ENCODE measurements around the gene ATP10A.
"Not testable (repeated sequence)": the region's sequence is repeated elsewhere in the genome, so short reads cannot be mapped to it uniquely, and the experiment has no call there.

Gene ATP10A

DNA sequence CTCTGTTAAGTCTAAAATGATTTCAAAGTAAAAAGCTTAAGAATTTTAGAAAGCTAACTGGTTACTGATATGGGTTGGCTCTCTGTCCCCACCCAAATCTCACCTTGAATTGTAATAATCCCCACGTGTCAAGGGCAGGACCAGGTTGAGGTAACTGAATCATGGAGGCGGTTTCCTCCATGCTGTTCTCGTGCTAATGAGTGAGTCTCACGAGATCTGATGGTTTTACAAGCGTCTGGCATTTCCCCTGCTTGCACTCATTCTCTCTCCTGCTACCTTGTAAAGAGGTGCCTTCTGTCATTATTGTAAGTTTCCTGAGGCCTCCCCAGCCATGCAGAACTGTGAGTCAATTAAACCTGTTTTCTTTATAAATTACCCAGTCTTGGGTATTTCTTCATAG, 7.1 kb downstream of the ATP10A start:
- DNase-seq (ENCODE audit: low read depth in 2 of 2), result not testable (repeated sequence)

GRCh38 chr15:25852661-25853524, 10.2 kb downstream of the ATP10A start:
- DNase-seq (ENCODE audit: low read depth in 2 of 2), result no peak

DNA sequence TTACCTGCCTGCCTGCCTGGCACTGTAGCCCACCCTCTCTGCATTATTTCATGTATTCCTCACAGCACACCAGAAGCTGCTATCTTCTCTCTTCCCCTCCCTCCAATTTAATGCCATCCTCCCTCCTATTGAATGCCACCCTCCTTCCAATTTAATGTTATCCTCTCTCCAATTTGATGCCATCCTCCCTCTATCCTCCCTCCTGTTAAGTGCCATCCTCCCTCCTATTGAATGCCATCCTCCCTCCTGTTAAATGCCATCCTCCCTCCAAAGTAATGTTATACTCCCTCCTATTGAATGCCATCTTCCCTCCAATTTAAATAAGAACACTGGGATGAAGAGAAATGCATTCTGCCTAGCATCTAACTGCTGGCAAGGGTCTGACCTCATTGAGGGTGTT, 11.1 kb downstream of the ATP10A start:
- DNase-seq (ENCODE audit: low read depth in 2 of 2), result no peak

- DNase-seq (ENCODE audit: low read depth in 2 of 2), result peak; percentile 39 to 46
Measured at GRCh38 chr15:25850154-25851111, 12.7 kb downstream of the ATP10A start.

GRCh38 chr15:25849157-25849921, 13.8 kb downstream of the ATP10A start:
- peak; percentile 85 for DNase-seq (ENCODE audit: low read depth in 2 of 2)

DNA sequence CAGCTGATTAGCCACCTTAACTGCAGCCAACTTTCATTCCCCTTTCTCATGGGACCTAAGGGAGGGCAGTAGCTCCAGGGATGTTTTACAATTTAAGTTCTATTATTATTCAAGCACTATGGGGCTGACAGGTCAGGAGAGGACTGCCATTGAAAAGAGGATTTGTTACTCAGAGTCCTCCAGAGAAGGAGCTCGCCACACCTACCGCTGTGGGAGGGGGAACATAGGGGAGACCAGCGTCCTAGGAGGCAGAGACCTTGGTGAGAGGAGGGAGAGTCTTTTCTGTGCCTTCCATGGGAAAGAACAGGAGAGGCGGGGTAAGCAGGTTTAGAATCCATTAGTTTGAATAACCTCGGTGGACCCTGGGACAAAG, 14.4 kb downstream of the ATP10A start:
- no peak for DNase-seq (ENCODE audit: low read depth in 2 of 2)

DNA sequence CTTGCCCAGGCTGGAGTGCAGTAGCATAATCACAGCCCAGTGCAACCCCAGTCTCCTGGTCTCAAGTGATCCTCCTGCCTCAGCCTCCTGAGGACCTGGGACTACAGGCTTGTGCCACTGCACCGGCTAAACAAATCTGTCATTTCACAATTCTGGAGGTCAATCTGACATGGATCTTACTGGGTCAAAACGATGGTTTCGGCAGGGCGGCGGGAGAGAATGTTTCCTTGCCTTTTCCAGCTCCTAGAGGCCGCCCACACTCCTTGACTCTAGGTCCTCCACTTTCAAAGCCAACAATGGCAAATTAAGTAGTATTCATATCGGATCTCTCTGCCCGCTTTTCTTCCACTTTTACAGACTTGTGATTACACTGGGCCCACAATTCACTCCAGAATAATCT, 14.8 kb downstream of the ATP10A start:
- DNase-seq (ENCODE audit: low read depth in 2 of 2), result no peak

GRCh38 chr15:25847051-25847450, 16.1 kb downstream of the ATP10A start:
- no peak for DNase-seq (ENCODE audit: low read depth in 2 of 2)

GRCh38 chr15:25846377-25846776, 16.8 kb downstream of the ATP10A start:
- no peak for DNase-seq (ENCODE audit: low read depth in 2 of 2)

DNA sequence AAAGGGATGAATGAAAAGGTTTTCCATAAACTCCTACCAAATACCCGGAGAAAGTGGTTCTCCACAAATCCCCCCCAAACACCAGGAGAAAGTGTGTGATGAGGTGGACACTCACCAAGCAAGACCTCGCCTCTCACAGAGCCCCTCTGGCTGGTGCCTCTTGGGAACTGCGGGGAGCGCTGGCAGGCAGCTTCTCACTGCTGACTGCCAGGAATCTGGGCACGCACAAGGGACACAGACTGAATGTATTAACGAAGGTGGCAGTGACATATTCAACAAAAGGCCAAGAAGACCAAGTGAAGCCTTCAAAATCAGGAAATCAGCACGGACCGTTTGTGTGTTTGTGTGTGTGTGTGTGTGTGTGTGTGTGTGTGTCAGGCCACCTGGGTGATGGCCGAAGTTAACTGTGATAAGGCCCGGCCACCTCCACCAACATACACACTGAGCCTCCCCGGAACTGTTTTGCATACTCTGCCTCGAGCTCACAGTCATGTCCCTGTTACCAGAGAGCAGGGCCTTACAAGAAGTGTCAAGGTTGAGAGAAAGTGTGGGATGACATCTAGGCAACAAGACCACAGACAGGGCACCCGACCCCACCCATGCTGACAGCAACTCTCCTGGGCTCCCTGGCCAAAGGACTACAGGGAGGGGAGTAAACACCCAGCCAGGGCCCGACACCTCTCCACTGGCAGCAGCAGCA, 18.0 kb downstream of the ATP10A start:
- DNase-seq (ENCODE audit: low read depth in 2 of 2), result no peak

DNA sequence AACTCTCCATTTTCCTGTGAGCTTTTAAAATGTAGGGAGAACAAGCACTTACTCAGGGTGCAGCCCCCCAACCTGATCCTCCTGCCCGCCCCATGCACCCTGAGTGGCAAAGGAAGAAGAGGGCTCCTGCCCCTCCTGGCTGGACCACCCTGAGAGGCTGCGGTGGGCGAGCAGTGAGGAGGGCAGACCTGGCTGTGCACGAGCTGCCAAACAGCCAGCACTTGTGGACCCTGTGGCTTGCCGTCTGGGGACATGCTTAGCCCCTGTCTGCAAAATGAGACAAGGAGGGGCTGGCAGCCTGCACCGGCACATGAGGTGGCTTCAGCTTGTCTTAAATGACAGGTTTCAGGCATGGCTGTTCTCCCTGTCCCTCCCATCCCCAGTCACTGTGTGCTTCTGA, 18.6 kb downstream of the ATP10A start:
- no peak for DNase-seq (ENCODE audit: low read depth in 2 of 2)

DNA sequence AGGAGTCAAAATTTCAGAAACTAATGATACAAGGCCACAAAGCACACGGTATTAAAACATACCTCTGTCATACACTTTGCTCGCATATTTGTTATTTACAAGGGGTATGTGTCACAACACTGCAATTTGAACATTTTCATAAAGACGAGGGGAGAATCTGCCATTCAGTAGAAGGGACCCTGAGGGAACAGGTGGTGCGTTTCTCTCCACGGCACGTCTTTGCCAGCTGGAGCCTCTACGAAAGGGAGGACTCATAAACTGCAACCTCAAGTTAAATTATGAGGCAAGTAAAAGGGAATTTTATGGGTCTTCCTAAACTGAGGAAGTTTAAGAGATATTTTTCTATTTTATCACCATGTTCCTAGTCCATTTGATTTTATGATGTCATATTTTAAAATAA, 19.1 kb downstream of the ATP10A start:
- DNase-seq (ENCODE audit: low read depth in 2 of 2), result no peak

- no peak for DNase-seq (ENCODE audit: low read depth in 2 of 2)
Measured at GRCh38 chr15:25839638-25840156, 23.4 kb downstream of the ATP10A start.

GRCh38 chr15:25838871-25839195, 24.3 kb downstream of the ATP10A start:
- DNase-seq (ENCODE audit: low read depth in 2 of 2), result no peak

GRCh38 chr15:25838191-25838870, 24.8 kb downstream of the ATP10A start:
- DNase-seq (ENCODE audit: low read depth in 2 of 2), result no peak

DNA sequence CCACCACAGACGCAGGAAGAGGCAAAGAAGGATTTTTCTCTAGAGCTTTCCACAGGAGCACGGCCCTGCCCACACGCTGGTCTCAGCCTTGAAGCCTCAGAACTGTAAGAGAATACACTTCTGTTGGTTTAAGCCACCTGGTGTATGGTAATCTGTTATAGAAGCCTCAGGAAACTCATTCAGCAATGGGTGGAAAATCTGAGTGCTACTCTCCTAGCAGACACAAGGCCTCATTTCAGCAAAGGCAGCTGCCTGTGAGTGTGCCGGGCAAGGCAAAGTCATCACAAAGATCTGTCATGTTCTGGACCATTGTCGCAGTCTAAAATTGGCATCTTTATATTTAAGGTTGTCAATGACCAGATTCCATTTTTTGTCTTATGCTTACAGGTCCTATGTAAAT, 31.0 kb downstream of the ATP10A start:
- no peak for DNase-seq (ENCODE audit: low read depth in 2 of 2)

DNA sequence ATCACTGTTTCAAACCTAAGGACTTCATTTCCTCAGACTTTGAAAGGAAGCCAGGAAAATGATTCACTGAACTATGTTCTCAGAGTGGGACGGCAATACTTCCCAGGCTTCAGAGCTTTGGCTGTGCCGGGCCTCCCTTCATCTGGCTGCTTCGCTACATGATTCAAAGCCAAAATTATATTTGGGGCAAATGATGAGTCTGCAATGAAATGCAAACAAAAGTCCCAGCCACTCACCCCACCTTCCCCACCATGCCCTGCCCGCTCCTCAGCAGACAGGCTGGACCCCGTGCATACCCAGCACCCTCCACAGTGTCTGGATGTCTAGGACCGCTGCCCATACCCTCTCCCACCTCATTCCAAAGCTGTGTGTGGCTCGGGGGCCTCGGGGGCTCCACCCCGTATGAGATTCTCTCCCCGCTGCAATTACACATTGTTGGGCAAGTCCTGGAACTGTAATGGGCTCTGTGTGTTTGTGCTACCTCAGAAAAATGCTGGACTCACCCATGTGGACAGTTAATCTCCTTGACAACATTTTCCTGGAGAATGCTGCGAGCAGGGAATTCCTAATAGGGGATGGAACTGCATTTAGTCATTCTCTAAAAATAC, 32.2 kb downstream of the ATP10A start:
- peak; percentile 94 to 96 for DNase-seq (ENCODE audit: low read depth in 2 of 2)

GRCh38 chr15:25829073-25829472, 34.1 kb downstream of the ATP10A start:
- no peak for DNase-seq (ENCODE audit: low read depth in 2 of 2)

DNA sequence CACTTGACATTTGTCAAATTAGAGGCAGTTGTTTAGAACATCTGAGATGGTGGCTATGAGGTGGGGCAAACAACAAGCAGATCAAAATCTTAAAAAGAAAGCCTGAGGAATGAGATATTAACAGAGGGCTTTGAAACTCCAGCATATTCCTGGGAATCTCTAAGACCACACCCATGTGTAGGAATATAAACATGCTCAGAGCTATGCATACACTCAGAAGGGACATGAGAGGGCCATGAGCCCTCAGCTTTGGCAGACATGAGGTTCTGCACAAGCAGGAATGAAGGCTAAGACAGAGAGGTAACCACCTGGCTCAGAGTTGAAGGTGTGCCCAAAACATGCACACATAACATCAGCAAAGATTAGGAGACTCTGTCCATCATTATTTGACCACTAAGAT, 37.9 kb downstream of the ATP10A start:
- DNase-seq (ENCODE audit: low read depth in 2 of 2), result no peak

GRCh38 chr15:25824618-25825017, 38.5 kb downstream of the ATP10A start:
- no peak for DNase-seq (ENCODE audit: low read depth in 2 of 2)

Data from fibroblast of skin of left quadriceps (primary cell).